GM18870 (cell line): Measurements from ENCODE around the gene GTF3C5.
A peak's percentile ranks its signal among the peaks of the same experiment; 100 is the strongest.
"Not testable (repeated sequence)": the region's sequence is repeated elsewhere in the genome, so short reads cannot be mapped to it uniquely, and the experiment has no call there.

Experiments
- ATAC-seq: cut with Tn5 transposase; IDR thresholded peaks from one replicate; pipeline ENCODE4 v1.9.1; 2021; ENCODE audit warnings: moderate library complexity; ENCODE audit not compliant: unreplicated experiment

GTF3C5 gene, protein sequence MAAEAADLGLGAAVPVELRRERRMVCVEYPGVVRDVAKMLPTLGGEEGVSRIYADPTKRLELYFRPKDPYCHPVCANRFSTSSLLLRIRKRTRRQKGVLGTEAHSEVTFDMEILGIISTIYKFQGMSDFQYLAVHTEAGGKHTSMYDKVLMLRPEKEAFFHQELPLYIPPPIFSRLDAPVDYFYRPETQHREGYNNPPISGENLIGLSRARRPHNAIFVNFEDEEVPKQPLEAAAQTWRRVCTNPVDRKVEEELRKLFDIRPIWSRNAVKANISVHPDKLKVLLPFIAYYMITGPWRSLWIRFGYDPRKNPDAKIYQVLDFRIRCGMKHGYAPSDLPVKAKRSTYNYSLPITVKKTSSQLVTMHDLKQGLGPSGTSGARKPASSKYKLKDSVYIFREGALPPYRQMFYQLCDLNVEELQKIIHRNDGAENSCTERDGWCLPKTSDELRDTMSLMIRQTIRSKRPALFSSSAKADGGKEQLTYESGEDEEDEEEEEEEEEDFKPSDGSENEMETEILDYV

DNA sequence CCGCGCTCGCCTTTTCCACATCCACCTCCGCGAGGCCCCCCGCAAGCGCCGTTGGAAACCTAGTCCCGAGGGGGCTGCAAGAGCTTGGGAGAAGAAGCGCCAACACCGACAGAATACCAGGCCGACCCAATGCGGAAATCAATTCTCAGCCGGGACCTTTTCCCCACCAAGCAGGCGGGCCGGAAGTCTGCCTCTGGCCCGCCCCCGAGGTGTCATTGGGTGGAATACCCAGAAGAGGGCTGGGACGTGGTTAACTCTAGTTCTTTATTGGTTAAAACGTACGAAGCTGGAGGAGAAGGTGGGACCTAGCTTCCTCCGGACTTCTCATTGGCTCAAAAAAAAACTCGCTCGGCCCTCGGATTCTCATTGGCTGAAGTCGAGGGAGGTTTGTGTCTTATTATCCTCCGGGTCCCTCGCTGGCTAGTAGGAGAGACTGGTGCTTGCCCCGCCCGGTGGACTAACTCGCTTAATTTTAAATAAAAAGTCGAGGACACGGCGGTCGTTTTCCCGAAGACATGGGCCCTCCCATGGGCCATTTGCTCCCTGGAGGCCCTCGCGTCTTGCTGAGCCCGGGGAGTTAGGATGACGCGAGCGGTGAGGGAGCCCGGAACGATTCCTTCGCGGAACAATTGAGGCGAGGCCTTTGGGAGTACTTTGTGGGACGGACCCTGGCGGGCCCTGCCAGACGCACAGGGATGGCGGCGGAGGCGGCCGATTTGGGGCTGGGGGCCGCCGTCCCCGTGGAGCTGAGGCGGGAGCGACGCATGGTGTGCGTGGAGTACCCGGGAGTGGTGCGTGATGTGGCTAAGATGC is at the start of gene GTF3C5:
TSS of gene GTF3C5 (plus strand) at position 681 of the 813 bp plus-strand sequence. CDS start at position 696, 15 bp downstream.
- ATAC-seq = peak; percentile 94

GRCh38 chr9:132982458-132982857 is 48.3 kb upstream of the GTF3C5 start:
- no peak for ATAC-seq

DNA sequence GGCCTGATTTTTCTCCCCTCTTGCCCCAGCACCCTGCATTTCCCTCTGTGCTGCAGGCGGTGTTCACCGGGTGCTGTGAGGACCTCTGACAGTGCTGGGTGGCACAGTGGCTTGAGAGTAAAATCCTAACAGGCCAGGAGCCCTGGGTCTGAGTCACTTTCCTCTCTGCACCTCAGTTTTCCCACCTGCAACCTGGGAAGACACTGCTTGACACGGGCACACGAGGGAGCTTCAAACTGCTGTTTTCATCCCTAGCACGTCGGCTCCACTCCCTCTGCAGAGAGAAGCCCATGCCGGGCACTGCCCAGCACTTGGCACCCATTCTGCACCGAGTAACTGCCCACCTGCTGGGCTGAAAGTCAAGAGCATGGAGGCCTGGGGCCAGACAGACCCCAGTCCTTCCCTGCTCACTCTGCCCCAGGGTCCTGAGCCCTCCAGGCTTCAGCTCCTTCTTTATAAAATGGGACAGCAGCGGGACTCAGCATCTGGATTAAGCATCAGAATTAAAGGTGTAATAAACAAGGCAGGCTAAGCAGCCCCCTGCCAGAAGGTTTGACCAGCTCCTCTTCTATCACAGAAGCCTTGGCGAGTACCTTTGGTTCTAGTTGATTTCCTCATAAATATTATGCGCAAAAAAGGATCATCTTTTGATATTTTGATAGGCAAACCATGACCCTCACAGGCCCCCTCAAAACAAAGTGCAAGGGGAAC is 47.2 kb upstream of the GTF3C5 start:
- no peak for ATAC-seq

GRCh38 chr9:132984202-132985070 is 46.4 kb upstream of the GTF3C5 start:
- ATAC-seq = no peak

DNA sequence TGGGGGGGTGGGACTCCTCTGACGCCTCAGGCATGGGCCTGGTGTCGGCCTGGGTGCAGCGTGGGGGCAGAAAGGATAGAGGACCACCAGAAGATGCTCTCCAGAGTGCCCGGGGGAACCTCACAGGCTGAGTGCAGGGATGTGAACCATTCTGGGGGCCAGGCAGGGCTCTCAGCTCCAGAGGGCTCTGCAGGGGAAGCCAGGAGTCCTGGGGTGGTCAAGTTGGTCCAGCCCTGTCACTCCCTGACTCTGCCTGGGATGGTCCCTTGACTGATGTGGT is 45.8 kb upstream of the GTF3C5 start:
- no peak for ATAC-seq

DNA sequence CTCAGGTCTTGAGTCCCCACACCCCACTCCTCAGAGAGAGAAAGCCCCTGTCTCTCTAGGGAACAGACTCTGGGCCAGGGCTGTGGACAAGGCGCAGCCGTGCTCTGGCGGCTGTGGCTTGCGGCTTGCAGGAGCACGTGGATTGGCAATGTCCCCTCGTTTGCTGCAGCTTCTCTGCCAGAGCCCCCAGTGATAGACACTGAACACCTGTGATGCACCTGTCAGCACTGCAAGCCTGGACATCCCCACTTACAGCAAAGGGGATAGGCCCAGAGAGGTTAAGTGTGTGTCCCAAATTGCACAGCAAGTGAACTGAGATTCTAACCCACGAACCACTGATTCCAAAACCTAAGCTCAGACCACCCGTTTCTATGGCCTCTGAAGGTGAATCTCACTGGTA is 45.3 kb upstream of the GTF3C5 start:
- ATAC-seq = no peak

GRCh38 chr9:132986114-132986513 is 44.7 kb upstream of the GTF3C5 start:
- no peak for ATAC-seq

DNA sequence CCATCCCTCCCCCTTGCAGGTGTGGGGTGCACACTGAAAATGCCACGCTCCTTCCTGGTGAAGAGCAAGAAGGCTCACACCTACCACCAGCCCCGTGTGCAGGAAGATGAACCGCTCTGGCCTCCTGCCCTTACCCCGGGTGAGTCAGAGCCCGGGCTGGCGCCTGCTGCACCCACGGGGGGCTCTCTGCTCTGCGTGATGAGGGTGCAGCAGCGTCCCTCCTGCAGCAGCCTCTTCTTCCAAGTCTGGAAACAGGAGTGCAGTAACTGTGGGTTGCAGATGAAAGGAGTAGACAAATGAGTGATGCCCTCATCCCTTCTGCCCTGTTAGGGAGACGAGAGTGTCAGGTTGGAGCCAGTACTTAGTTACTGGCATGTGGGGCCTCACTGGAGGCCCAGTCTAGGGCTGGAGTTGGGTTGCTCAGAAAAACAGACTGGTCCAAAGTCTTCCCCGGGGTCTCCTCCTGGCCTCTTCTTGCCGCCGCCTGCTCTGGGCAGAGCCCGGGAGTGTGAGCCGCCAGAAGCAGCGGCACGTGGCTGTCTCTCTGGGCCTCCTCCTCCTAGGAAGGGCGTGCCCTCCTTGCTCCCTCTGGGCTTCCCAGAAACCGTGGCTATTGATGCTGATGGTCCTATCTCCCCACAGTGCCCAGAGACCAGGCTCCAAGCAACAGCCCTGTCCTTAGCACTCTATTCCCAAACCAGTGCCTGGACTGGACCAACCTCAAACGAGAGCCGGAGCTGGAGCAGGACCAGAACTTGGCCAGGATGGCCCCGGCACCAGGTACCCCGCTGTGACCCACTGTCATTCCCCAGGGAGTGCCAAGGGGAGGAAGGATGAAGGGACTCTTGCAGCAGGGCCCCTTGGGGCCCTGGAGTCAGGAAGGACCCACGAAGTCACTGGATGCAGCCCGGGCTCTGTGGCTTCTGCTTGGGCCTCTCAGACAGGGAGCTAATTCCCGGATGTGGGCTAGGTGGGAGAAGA is 43.9 kb upstream of the GTF3C5 start:
- ATAC-seq = no peak

GRCh38 chr9:132988244-132989013 is 42.4 kb upstream of the GTF3C5 start:
- no peak for ATAC-seq

DNA sequence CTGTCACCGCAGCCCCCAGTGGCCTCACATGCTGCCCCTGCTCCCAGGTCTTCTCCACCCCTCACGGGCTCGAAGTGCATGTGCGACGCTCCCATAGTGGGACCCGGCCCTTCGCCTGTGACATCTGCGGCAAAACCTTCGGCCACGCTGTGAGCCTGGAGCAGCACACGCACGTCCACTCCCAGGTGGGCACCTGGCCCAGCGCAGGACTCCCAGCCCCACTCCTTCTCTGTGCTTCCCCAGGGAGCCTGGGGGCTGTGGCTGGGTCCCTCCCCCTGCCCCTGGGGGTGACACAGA is 41.8 kb upstream of the GTF3C5 start:
- no peak for ATAC-seq

GRCh38 chr9:132989414-132989996 is 41.3 kb upstream of the GTF3C5 start:
- no peak for ATAC-seq

GRCh38 chr9:132989998-132990557 is 40.7 kb upstream of the GTF3C5 start:
- ATAC-seq = not testable (repeated sequence)

GRCh38 chr9:132990781-132991180 is 40.0 kb upstream of the GTF3C5 start:
- no peak for ATAC-seq

GRCh38 chr9:132991351-132992300 is 39.2 kb upstream of the GTF3C5 start:
- ATAC-seq = no peak

- ATAC-seq = no peak
Observed at GRCh38 chr9:132993511-132993939, 37.3 kb upstream of the GTF3C5 start.

DNA sequence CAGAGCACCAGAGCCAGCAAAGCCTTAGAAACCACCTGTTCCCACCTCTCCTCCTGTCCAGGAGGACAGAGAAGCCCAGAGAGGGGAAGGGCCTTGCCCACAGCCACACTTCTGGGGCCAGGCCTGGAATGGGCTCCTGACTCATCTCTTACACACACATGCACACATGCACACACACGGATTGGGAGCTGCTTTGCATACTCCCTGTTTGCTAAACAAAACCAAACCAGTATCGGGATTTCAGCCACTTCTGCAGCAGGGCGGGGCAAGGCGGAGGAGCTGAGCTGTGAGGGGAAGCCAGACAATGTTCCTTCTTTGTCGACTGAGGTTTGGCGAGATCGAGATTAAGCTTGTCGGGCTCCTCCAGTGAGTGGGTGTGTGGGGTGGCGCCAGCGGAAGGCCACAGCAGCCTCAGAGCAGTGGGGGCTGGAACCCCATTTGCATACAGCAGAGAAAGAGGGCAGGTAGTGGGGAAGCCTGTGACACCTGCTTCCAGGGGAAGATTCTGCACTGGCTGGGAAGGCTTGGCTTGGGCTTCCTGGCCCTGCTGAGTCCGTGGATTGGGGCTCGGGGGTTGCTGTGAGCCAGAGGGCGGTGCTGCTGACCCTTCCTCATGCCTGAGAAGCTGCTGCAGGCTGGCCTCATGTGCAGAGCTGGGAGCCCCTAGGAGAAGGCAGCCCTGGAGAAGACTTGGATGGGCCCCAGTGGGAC is 36.2 kb upstream of the GTF3C5 start:
- no peak for ATAC-seq
